Lower leg skin (tissue), 3 donors: ENCODE data around the gene HUS1.

Experiments
- POLR2A ChIP-seq, 2 donors: fragments of 450-650 bp; IDR thresholded peaks; one replicate each; pipeline ENCODE4 v1.6.1; 2016 to 2017; ENCODE audit warnings: antibody characterized with exemption in 2 of 2, mild to moderate bottlenecking in 1 of 2, moderate library complexity in 1 of 2
- TF ChIP-seq, protein P1 (sequence below), 3 donors: fragments of 450-650 bp; IDR thresholded peaks; one replicate each; pipeline ENCODE4 v1.5.1; 2016; ENCODE audit warnings: antibody characterized with exemption in 3 of 3, mild to moderate bottlenecking in 3 of 3, moderate library complexity in 2 of 3

DNA sequence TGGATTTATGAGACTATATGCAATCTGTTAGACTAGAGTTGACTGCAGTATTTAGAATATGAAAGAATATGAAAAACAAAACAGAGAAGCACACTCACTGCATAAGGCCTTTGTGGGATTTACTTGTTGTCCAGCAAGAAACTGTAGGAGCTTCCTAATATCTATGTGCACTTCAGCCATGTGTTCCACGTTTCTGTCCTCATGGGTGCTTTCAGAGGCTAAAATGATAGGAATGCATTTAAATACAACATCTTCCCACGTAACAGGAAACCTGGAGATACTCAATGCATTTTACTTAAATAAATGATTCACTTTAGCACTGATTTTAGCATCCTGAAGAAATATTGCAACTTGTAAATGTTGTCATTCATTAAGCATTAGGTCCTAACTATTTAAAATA lies 11.7 kb downstream of the HUS1 start:
- TF ChIP-seq, protein P1, sequence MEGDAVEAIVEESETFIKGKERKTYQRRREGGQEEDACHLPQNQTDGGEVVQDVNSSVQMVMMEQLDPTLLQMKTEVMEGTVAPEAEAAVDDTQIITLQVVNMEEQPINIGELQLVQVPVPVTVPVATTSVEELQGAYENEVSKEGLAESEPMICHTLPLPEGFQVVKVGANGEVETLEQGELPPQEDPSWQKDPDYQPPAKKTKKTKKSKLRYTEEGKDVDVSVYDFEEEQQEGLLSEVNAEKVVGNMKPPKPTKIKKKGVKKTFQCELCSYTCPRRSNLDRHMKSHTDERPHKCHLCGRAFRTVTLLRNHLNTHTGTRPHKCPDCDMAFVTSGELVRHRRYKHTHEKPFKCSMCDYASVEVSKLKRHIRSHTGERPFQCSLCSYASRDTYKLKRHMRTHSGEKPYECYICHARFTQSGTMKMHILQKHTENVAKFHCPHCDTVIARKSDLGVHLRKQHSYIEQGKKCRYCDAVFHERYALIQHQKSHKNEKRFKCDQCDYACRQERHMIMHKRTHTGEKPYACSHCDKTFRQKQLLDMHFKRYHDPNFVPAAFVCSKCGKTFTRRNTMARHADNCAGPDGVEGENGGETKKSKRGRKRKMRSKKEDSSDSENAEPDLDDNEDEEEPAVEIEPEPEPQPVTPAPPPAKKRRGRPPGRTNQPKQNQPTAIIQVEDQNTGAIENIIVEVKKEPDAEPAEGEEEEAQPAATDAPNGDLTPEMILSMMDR (IDR thresholded peaks at IDR 0.05): no peak
- no peak for TF ChIP-seq POLR2A (IDR thresholded peaks at IDR 0.05)
